PC-9 (cell line): ENCODE data around the gene BLOC1S1.

Source experiments
- CTCF ChIP-seq: fragments of 200-600 bp; sonication (generic); conservative IDR thresholded peaks from 2 replicates; pipeline ENCODE4 v1.6.1; 2017; ENCODE audit warnings: mixed run types, antibody characterized with exemption, mild to moderate bottlenecking, moderate library complexity
- EZH2 ChIP-seq: fragments of 200-600 bp; sonication (generic); IDR thresholded peaks from 2 replicates; pipeline ENCODE4 v1.8.0; 2017; ENCODE audit warnings: antibody characterized with exemption, low read depth

GRCh38 chr12:55736780-55737580 is 21.1 kb downstream of the BLOC1S1 start:
- TF ChIP-seq CTCF (peak; percentile 79), EZH2 (no peak)
